ELR (cell line): Measurements from ENCODE around the gene AXIN1.
"Not testable (repeated sequence)": the region's sequence is repeated elsewhere in the genome, so short reads cannot be mapped to it uniquely, and the experiment has no call there.

ENCODE experiments used
- DNase-seq: peaks from one replicate; pipeline ENCODE4 v3.0.0-alpha.2; 2015; ENCODE audit warnings: low read depth

Gene AXIN1

GRCh38 chr16:283033-283805, 69.3 kb downstream of the AXIN1 start, which contains the start of gene PDIA2:
Gene PDIA2 (plus strand): TSS chr16:283164. CDS start chr16:283170, 6 bp downstream.
- no peak for DNase-seq

GRCh38 chr16:282491-282890, 70.0 kb downstream of the AXIN1 start:
- no peak for DNase-seq

GRCh38 chr16:281660-282255, 70.8 kb downstream of the AXIN1 start:
- DNase-seq, result no peak

- DNase-seq, result no peak
These were observed 71.4 kb downstream of the AXIN1 start for GRCh38 chr16:280991-281659.

GRCh38 chr16:280552-280951, 72.0 kb downstream of the AXIN1 start, which contains the start of gene ARHGDIG:
Gene ARHGDIG (plus strand): TSS chr16:280591. CDS start chr16:280681, 90 bp downstream.
- DNase-seq, result no peak

- no peak for DNase-seq
These were observed 72.5 kb downstream of the AXIN1 start for GRCh38 chr16:280005-280460.

- DNase-seq, result no peak
These were observed 73.0 kb downstream of the AXIN1 start for GRCh38 chr16:279531-279930.

GRCh38 chr16:278863-279366, 73.6 kb downstream of the AXIN1 start:
- DNase-seq, result peak; percentile 43

- DNase-seq, result no peak
These were observed 76.0 kb downstream of the AXIN1 start for GRCh38 chr16:276426-277077.

GRCh38 chr16:275786-276232, 76.7 kb downstream of the AXIN1 start, which contains the start of gene RGS11:
Gene RGS11 (minus strand): TSS chr16:275944. CDS start chr16:275911, 33 bp downstream.
- no peak for DNase-seq

- no peak for DNase-seq
These were observed 77.4 kb downstream of the AXIN1 start for GRCh38 chr16:275041-275641.

- no peak for DNase-seq
These were observed 78.7 kb downstream of the AXIN1 start for GRCh38 chr16:273547-274421.

GRCh38 chr16:272633-273546, 79.6 kb downstream of the AXIN1 start:
- no peak for DNase-seq

GRCh38 chr16:270381-271255, 81.9 kb downstream of the AXIN1 start:
- no peak for DNase-seq

- no peak for DNase-seq
These were observed 83.3 kb downstream of the AXIN1 start for GRCh38 chr16:269061-269796.

- DNase-seq, result no peak
These were observed 84.1 kb downstream of the AXIN1 start for GRCh38 chr16:268141-269053.

GRCh38 chr16:267562-267961, 85.0 kb downstream of the AXIN1 start:
- not testable (repeated sequence) for DNase-seq
